GM19099 (cell line): ENCODE results near the gene SMIM31.

Experiments
- POLR2A ChIP-seq: IDR thresholded peaks from 3 replicates; pipeline ENCODE4 v1.6.1; 2011; ENCODE audit warnings: low read depth; ENCODE audit not compliant: insufficient read length; ENCODE audit errors: extremely low read depth

The SMIM31 gene

DNA sequence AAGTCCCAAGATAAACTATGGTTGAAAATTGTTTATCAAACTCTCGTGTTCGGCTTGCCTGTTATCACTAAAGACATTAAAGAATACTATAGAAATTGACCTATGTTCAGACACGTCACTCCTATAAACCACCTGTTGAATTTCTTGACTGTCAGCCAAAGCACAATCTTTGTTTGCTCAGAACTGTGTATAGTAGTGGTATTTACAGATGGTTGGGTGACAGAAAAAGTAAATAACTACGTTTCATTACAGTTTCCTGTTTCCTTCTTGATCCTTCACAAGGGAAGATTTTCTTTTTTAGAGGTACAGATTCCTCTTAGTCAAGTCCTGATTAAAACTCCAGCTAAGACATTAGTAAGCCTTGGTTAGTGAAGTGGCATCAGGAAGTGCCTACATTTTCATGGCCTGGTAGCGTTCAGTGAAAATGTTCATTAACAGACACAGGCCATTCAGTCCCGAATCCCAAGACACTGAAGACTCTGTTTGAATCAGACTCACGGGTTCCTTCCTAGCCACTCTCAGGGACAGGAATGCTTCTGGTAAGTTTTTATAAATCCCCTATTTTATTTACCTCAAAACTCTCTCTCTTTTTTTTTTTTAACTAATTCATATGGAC lies at the start of gene SMIM31:
Gene SMIM31, plus strand, starts transcription at position 259 of the 616 bp plus-strand sequence. CDS start 16,313 bp downstream, outside the sequence.
- no peak for TF ChIP-seq POLR2A

DNA sequence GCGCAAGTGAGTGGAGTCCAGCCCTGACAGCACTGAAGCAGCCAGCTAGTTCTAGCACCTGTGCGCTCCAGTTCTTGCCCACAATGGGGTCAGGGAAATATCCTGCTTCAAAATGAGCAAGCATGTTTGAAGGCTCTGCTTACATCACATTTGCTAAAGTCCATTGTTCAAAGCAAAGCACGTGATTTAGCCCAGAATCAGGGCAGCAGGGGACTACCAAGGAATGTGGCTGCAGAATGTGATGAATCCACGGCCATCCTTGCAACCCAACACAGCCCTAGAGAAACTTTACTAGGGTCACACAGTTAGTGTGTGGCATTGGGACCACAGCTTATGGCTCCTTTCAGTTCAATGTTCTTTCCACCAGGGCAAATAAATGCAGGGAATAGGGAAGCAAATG lies 47.3 kb upstream of the SMIM31 start:
- TF ChIP-seq POLR2A: no peak

DNA sequence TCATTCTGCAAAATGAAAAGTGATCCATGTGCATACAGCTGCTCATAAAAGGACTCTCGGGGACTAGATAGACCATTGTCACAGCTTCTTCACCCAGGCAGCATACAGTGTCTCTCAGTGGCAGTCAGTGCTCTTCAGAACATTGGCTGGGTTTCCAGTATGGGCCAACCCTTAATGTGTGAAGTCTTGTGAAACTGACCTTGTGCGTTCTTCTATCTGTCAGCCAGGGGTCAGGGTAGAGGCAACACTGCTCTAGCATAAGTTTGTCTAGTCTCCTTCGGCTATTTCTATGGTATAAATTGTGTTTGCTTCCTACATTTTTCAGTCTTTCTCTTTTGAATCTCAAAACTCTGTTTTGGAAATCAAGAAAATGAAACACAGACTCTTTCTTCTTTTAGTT lies 37.0 kb upstream of the SMIM31 start:
- no peak for TF ChIP-seq POLR2A

DNA sequence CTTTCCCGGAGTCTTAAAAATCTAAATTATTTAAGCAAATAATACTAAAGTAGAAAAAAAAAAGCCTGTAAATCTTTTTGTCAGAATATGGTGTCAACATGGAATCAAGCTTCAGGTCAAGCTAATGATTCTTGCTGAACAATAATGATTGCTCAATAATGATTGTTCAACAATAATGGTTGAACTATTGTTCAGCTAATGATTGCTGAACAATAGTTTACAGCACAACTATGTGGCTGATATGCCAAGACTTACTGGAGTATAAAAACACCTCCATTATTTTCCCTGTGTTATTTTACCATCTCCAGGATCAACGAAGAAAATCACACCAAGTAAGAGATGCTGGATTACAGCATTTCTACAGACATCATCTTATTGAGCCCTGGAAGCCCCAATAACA lies 35.1 kb upstream of the SMIM31 start:
- TF ChIP-seq POLR2A: no peak

DNA sequence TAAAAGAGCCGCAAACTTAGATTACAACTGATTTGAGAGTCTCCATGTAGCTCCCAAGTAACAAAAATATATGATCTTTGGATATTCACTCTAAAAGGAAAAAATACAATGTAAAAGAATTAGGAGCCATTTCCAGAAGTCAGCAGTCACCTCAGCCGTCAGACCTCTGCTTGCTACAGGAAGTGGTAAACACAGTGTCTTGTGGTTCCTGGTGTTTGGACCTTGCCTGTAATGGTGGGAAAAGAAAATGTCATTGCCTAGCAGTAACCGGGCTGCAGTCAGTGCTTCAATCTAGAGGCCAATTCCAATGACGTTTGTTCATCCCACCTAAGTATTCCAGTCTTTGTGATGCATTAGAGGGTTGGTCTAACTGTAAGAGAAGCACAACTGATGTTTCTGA lies 28.9 kb upstream of the SMIM31 start:
- TF ChIP-seq POLR2A: no peak

DNA sequence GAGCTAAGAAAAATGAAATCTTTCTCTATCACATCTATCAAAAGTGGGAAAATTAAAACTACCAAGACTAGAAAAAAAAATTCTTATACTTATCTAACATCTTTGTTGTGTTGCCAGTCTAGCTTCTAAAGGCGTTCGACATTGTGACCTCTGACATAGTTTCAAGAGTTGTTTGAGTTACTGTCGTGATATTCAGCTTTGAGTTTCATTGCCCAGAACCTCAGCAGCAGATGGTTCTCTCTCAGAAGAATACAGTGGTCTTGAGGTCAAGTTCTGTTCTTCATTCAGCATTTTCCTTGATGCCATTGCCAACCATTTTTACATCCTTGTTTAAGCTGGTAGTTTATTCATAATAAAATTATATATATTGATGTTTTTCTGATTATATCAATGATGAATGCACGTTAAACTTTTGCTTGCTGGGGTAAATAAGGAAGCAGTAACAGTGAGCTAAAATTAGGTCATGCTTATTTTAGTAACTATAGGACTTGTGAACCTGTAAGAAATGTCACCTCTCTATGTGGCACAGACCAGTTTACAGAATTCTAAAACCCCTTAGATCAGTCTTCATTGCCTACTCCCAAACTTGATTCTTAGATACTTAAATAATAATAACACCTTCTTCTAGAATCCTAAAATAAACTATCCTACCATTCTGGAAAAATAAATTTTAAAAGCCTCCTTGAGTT lies 23.1 kb upstream of the SMIM31 start:
- no peak for TF ChIP-seq POLR2A

DNA sequence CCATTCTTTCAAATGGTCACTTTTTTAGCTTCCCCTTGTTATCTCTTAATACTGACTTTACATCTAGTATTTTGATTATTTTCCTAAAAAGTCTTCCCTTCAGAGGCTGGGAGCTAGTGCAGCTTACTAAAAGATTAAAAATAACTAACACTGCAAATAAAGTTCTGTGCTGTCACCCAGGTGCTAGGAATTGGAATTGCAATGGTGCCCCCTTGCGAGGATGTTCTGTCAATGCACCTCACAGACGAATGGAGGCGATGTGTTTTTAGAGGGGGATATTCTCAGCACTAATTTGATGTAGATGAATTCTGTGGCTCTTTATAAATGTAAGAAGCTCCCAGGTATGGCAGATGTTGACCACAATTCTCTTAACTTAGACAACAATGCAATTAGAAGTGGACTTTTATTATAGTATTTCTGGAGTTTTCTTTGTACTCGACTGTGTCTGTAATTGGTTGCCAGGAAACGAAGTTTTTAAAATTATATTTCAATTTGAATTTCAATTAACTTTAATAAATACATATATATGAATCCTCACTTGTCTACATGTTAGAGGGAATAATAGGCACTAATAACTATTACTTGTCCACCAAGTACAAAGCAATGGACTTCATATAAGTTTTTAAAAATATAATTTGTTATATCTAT lies 22.0 kb upstream of the SMIM31 start:
- no peak for TF ChIP-seq POLR2A

DNA sequence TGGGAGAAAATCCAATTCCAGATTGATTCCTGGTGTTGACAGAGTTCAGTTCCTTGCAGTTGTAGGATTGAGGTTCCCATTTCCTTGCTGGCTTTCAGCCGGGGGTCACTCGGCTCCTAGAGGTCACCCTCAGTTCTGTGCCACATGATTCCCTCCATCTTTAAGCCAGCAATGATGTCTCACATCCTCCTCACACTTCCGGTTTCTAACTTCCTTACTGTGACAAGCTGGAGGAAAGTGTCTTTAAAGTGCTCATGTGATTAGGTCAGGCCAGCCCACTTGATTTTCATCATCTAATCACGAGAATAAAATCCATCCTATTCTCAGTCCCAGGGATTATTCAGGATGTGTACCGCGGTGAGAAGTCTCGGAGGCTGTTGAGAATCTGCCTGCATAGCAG lies 19.4 kb upstream of the SMIM31 start:
- TF ChIP-seq POLR2A: no peak

DNA sequence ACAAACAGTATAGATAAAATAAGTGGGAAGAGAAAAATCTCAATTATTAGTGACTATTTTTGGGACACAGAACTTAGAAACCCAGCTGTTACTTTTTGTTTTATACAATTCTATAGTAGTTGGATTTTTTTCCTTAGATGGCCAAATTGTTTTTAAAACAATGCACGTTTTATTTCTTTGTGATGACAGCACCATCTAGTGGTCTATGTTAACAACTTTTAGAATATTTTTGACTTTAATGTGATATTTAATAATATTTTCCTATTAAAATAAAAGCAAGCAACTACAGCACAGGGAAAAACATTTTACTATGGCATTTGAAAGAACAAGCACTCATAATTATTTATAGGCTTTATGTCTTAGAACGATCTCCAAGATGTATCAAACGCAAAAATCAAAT lies 5.6 kb upstream of the SMIM31 start:
- no peak for TF ChIP-seq POLR2A

DNA sequence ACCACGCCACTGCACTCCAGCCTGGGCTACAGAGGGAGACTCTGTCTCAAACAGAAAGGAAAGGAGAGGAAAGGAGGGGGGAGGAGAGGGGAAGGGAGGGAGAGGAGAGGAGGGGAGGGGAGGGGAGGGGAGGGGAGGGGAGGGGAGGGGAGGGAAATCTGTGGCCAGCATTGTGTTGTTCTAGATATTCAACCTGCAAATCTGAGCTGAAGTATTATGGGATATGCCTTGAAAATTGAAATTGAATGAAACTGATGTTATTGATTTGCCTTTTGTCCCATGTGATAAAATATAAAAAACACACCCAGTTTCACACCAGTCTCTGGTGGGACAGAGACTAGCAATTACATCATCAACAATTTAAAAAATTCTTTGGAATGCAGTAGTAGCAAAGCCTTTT lies 1.5 kb downstream of the SMIM31 start:
- TF ChIP-seq POLR2A: no peak

DNA sequence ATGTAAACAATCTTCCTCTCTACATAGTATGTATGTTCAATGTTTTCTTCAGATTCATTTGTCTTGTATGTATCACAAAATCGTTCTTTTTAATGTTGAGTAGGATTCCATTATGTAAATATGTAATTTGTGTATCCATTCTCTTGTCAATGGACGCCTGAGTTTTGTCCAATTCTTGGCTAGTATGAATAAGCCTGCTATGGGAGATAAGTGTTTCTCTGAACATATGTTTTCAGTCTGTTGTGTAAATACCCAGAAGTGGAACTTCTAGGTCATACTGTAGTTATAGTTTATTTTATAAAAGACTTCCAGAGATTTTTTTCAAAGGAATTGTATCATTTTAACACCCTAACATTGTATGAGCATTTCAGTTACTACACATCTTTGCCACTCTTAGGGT lies 2.8 kb downstream of the SMIM31 start:
- TF ChIP-seq POLR2A: no peak

DNA sequence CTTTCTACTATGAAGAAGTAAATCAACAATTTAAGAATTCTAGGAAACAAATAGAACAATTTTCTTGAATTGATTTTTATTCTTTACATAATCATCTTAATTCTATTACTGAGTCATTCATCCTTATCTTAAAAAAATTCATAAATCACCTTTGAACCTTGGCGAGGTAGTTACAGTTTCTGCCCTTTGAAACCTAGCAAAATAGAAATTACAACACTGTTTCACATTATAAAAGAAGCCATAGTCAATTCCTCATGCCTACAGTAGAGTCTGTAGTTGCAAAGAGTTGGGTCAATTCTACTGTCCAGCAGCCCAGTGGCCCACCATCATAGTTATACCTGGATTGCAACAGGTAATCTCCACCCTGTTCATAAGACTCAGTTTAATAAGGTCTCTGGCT lies 7.3 kb downstream of the SMIM31 start:
- TF ChIP-seq POLR2A: no peak

DNA sequence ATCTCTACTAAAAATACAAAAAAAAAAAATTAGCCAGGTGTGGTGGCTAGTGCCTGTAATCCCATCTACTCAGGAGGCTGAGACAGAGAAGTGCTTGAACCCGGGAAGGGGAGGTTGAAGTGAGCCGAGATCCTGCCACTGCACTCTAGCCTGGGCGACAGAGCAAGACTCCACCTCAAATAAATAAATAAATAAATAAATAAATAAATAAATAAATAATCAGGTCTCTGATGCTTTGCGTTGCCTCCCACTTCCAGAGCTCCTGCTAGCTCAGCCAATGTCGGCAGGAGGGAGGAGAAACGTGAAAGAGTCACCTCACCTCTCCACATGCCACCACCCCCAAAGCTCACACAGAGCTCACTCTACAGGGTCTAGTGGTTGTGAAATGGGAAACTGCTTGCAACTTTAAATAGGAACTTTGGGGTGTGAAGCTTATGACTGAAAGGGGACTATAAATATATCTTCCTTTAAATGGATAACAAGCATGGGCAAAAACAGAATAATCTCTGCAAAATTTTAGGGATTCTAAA lies 7.9 kb downstream of the SMIM31 start:
- TF ChIP-seq POLR2A: no peak

DNA sequence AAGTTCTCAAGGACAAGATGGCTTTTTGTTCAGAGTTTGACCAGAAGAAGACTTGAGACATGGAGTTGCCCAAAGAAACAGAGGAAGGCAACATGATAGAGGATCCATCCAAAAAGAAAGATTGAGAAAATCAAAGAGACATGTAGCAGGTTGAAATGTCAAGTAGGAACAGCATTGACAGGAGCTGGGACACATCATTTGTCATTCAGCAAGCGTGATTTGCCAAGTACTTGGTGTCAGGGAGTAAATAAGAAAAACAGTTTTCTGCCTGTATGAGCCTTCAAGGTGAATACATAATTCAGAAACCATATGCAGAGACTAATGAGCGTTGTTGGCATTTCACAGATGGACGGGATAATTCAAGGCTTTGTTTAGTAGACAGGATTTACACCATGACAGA lies 11.2 kb downstream of the SMIM31 start:
- TF ChIP-seq POLR2A: no peak

DNA sequence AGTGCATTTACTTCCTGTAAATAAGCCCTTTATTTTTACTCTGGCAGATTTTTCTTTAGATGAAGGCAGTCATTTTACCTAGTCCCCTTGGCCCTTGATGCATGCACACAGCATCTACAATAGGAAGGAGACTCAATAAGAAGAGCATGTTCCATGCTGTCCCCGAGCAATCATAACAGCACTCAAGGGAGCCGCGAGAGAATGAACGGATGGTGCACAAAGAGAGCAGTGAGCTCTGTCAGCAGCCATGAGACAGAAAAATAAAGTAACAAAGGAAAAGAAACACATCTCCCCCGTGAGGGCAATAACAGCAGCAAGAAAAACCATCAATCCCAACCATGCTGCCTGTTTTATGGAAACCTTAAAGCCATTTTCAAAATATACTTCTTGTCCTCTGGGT lies 11.9 kb downstream of the SMIM31 start:
- TF ChIP-seq POLR2A: no peak

DNA sequence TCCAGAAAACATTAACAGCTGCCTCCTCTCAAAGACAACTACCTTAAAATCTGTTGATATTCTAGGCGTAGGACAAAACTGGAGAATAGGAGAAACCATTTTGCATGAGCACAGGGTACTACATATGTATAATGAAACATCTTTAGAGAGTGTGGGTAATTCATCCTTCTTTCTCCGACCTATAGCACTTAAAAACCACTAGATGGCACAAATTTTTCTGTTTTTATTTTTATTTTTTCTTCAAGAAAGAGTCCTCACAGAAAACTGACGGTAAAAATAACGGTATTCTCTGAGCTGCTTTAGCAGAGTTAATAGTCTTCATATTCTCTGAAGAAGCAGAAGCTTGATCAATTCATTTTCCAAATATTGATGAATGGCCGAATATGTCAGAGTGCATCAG lies 14.6 kb downstream of the SMIM31 start:
- TF ChIP-seq POLR2A: no peak
